IMR-90 (cell line): ENCODE results near the gene MBNL3. TPM values are rescaled to one million over a fixed set of nuclear protein-coding genes. Genes with fewer than 3 reads are reported as not detected.
"Not testable (repeated sequence)": the region's sequence is repeated elsewhere in the genome, so short reads cannot be mapped to it uniquely, and the experiment has no call there.

Experiments
- ATAC-seq: fragments of 200-7000 bp; cut with Tn5 transposase; 2 replicates; pipeline ENCODE4 v1.9.1; 2020; ENCODE audit warnings: low read depth, mild to moderate bottlenecking, moderate library complexity
- BruUV-seq: library from RNA; stranded (reverse); fragments of 400-500 nt; replicated peaks from 2 replicates; lab custom pipeline; 2021; lab: Mats Ljungman, UMichigan
- CTCF ChIA-PET: fragments of 300-600 bp; formaldehyde crosslinking; extraction: SDS; loops from one replicate; lab custom pipeline; 2021; ENCODE audit warnings: antibody characterized with exemption; lab: Yijun Ruan, JAX
- POLR2A ChIA-PET: fragments of 300-600 bp; sonication (Branson Sonifier 250); formaldehyde crosslinking; loops from one replicate; lab custom pipeline; 2022; ENCODE audit warnings: antibody characterized with exemption; ENCODE audit not compliant: unreplicated experiment; lab: Charles Lee
- DNase-seq: peaks from one replicate; pipeline ENCODE4 v3.0.0; 2013
- H2AFZ ChIP-seq: replicated peaks from 2 replicates; pipeline ENCODE3; 2013; ENCODE audit warnings: low read length, mild to moderate bottlenecking; ENCODE audit not compliant: poor library complexity
- H2AK5ac ChIP-seq: 2 replicates; pipeline ENCODE4 v1.6.1; 2013; ENCODE audit warnings: low read depth, low read length, inconsistent platforms
- H2AK9ac ChIP-seq: replicated peaks from 2 replicates; pipeline ENCODE3; 2013; ENCODE audit warnings: mild to moderate bottlenecking, low read depth, low read length, moderate library complexity; ENCODE audit not compliant: poor library complexity
- H2BK120ac ChIP-seq: 2 replicates; pipeline ENCODE4 v1.6.1; 2013; ENCODE audit warnings: low read depth, low read length, inconsistent platforms
- H2BK15ac ChIP-seq: 3 replicates; pipeline ENCODE4 v1.6.1; 2013; ENCODE audit warnings: low read depth, low read length, inconsistent platforms
- H2BK20ac ChIP-seq: 2 replicates; pipeline ENCODE4 v1.6.1; 2013; ENCODE audit warnings: low read depth, mild to moderate bottlenecking, inconsistent platforms, low read length, moderate library complexity
- H2BK5ac ChIP-seq: 2 replicates; pipeline ENCODE4 v1.6.1; 2013; ENCODE audit warnings: mild to moderate bottlenecking, low read depth, low read length, inconsistent platforms; ENCODE audit not compliant: poor library complexity, severe bottlenecking
- H3K14ac ChIP-seq: replicated peaks from 2 replicates; pipeline ENCODE4 v1.6.1; 2013; ENCODE audit warnings: low read depth, low read length, inconsistent platforms
- H3K18ac ChIP-seq: 2 replicates; pipeline ENCODE4 v1.6.1; 2013; ENCODE audit warnings: low read depth, low read length, control low read depth
- H3K23ac ChIP-seq: 2 replicates; pipeline ENCODE4 v1.6.1; 2013; ENCODE audit warnings: low read depth, low read length, inconsistent platforms
- H3K27ac ChIP-seq: 2 replicates; pipeline ENCODE4 v1.5.1; 2013; ENCODE audit warnings: mild to moderate bottlenecking, control low read depth, low read length; ENCODE audit not compliant: insufficient read depth
- H3K27me3 ChIP-seq: 2 replicates; pipeline ENCODE4 v1.6.1; 2013; ENCODE audit warnings: low read length; ENCODE audit not compliant: control insufficient read depth, insufficient read depth
- H3K36me3 ChIP-seq: 2 replicates; pipeline ENCODE4 v1.6.1; 2013; ENCODE audit warnings: low read length, mixed read lengths; ENCODE audit not compliant: control insufficient read depth, insufficient read depth
- H3K4ac ChIP-seq: 2 replicates; pipeline ENCODE4 v1.6.1; 2013; ENCODE audit warnings: low read depth, low read length, inconsistent platforms
- H3K4me1 ChIP-seq: 2 replicates; pipeline ENCODE4 v1.6.1; 2013; ENCODE audit warnings: low read length, mixed read lengths; ENCODE audit not compliant: control insufficient read depth, insufficient read depth
- H3K4me2 ChIP-seq: 2 replicates; pipeline ENCODE4 v1.6.1; 2013; ENCODE audit warnings: low read depth, mild to moderate bottlenecking, control low read depth, low read length, moderate library complexity
- H3K4me3 ChIP-seq: 2 replicates; pipeline ENCODE4 v1.5.1; 2013; ENCODE audit warnings: low read depth, mild to moderate bottlenecking, control low read depth, low read length, moderate library complexity; ENCODE audit not compliant: insufficient read depth
- H3K56ac ChIP-seq: 2 replicates; pipeline ENCODE4 v1.6.1; 2013; ENCODE audit warnings: low read length, inconsistent platforms; ENCODE audit not compliant: insufficient read depth; ENCODE audit errors: extremely low read depth
- H3K79me1 ChIP-seq, 2 experiments: 2 replicates each; pipeline ENCODE4 v1.6.1; 2013; ENCODE audit warnings: low read length in 2 of 2, inconsistent platforms in 1 of 2, low read depth in 1 of 2
- H3K9ac ChIP-seq: 2 replicates; pipeline ENCODE4 v1.6.1; 2013; ENCODE audit warnings: low read depth, low read length, control low read depth
- H3K9me1 ChIP-seq: 2 replicates; pipeline ENCODE4 v1.6.1; 2013; ENCODE audit warnings: low read length, inconsistent platforms; ENCODE audit not compliant: insufficient read depth
- H3K9me3 ChIP-seq: 2 replicates; pipeline ENCODE4 v1.6.1; 2013; ENCODE audit warnings: low read length; ENCODE audit not compliant: control insufficient read depth, insufficient read depth
- H4K20me1 ChIP-seq: 2 replicates; pipeline ENCODE4 v1.6.1; 2013; ENCODE audit warnings: low read length, inconsistent platforms; ENCODE audit not compliant: insufficient read depth
- H4K5ac ChIP-seq: 2 replicates; pipeline ENCODE4 v1.6.1; 2013; ENCODE audit warnings: mild to moderate bottlenecking, low read depth, low read length, control low read depth
- H4K8ac ChIP-seq, 2 experiments: 2 replicates each; pipeline ENCODE4 v1.6.1; 2013; ENCODE audit warnings: low read depth in 2 of 2, low read length in 2 of 2, control low read depth in 1 of 2, inconsistent platforms in 1 of 2
- H4K91ac ChIP-seq: 2 replicates; pipeline ENCODE4 v1.6.1; 2013; ENCODE audit warnings: low read depth, low read length, inconsistent platforms; ENCODE audit not compliant: insufficient read depth
- WGBS, 2 experiments: methylation state at CpG; one replicate each; pipeline versions ENCODE4 v1.1.5 to v1.1.7; 2013; ENCODE audit warnings: missing lambda C conversion rate in 2 of 2; ENCODE audit not compliant: insufficient read length in 1 of 2; ENCODE audit errors: extremely low coverage in 2 of 2; 5-methylcytosine and 5-hydroxymethylcytosine counted together
- dilution Hi-C: fragments of 300-500 bp; cut with HindIII; formaldehyde crosslinking; loops from one replicate; pipeline ENCODE4 v1.14.3; 2018; ENCODE audit warnings: low sequenced_read_pairs; ENCODE audit not compliant: unreplicated experiment
- in situ Hi-C: fragments of 300-500 bp; cut with MboI; formaldehyde crosslinking; loops from 3 replicates; pipeline ENCODE4 v1.14.3; 2019; ENCODE audit warnings: low sequenced_read_pairs, inconsistent platforms, mixed read lengths
- intact Hi-C: fragments of 100-400 bp; cut with micrococcal nuclease; formaldehyde crosslinking; loops from 2 replicates; pipeline ENCODE4 v1.10.0; 2022
- polyA plus RNA-seq, 3 experiments: library from polyadenylated mRNA; depleted of rRNA; stranded (reverse); fragments of >200 nt; gene quantifications; 2 replicates each; pipeline ENCODE4 v1.2.3, GENCODE V29; 2012; ENCODE audit warnings: low replicate concordance in 1 of 3
- total RNA-seq: library from RNA; depleted of rRNA; stranded (reverse); fragments of >200 nt; gene quantifications from 2 replicates; pipeline ENCODE4 v1.2.3, GENCODE V29; 2012

The MBNL3 gene
- total and polyA plus RNA-seq, 2 of the 4 experiments (the other 2 are of a cell fraction): 0.32 to 1.1 TPM

DNA sequence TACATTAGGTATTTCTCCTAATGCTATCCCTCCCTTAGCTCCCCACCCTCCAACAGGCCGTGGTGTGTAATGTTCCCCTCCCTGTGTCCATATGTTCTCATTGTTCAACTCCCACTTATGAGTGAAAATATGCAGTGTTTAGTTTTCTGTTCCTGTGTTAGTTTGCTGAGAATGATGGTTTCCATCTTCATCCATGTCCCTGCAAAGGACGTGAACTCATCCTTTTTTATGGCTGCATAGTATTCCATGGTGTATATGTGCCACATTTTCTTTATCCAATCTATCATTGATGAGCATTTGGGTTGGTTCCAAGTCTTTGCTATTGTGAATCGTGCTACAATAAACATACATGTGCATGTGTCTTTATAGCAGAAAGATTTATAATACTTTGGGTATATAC, 42.9 kb downstream of the MBNL3 start:
- H4K91ac ChIP-seq, H3K9ac ChIP-seq, in situ Hi-C loops, H4K5ac ChIP-seq, H2AFZ ChIP-seq, H3K27ac ChIP-seq, H3K18ac ChIP-seq, dilution Hi-C loops, H3K9me1 ChIP-seq, H3K4me1 ChIP-seq, ATAC-seq, intact Hi-C loops, H3K79me1 ChIP-seq, H2BK120ac ChIP-seq, H2AK9ac ChIP-seq, H3K36me3 ChIP-seq, H3K56ac ChIP-seq, H3K9me3 ChIP-seq, H2BK15ac ChIP-seq, H2AK5ac ChIP-seq, POLR2A ChIA-PET, H2BK5ac ChIP-seq, BruUV-seq, H3K14ac ChIP-seq, H3K23ac ChIP-seq, H2BK20ac ChIP-seq, H3K4me3 ChIP-seq, H3K4me2 ChIP-seq, DNase-seq, H4K8ac ChIP-seq, H3K4ac ChIP-seq, H3K27me3 ChIP-seq, H4K20me1 ChIP-seq: not testable (repeated sequence)
- WGBS, 2 experiments: no CpG with 5 or more reads among the region's 3 CpGs
- CTCF ChIA-PET: interaction anchor here (0.6 kb wide), 1 partner anchor 11 kb away, joined by 3 read pairs; no protein-coding TSS in a partner anchor
